Cardiac muscle cell (in vitro differentiated cells and primary cell): ENCODE results near the gene GPR35. TPM values are rescaled to one million over a fixed set of nuclear protein-coding genes. Genes with fewer than 3 reads are reported as not detected.
"Not testable (repeated sequence)": the region's sequence is repeated elsewhere in the genome, so short reads cannot be mapped to it uniquely, and the experiment has no call there.

Source experiments
- DNase-seq, 2 donors: peaks; one replicate each; pipeline versions ENCODE4 v3.0.0 to v3.0.0-alpha.2; 2010 to 2017; ENCODE audit warnings: low read depth in 1 of 2, low spot score in 1 of 2
- H3K27ac ChIP-seq: fragments of 200-600 bp; sonication (generic); 2 replicates; pipeline ENCODE4 v1.5.1; 2016
- H3K27me3 ChIP-seq: fragments of 200-600 bp; sonication (generic); 2 replicates; pipeline ENCODE4 v1.6.0; 2016; ENCODE audit warnings: control low read depth
- H3K36me3 ChIP-seq: fragments of 200-600 bp; sonication (generic); 2 replicates; pipeline ENCODE4 v1.5.1; 2016; ENCODE audit warnings: control low read depth
- H3K4me1 ChIP-seq: fragments of 200-600 bp; sonication (generic); 2 replicates; pipeline ENCODE4 v1.8.1; 2017; ENCODE audit warnings: low read depth, mild to moderate bottlenecking, mixed run types
- H3K4me3 ChIP-seq: fragments of 200-600 bp; sonication (generic); 2 replicates; pipeline ENCODE4 v1.5.1; 2016; ENCODE audit warnings: mild to moderate bottlenecking
- H3K9me3 ChIP-seq: fragments of 200-600 bp; sonication (generic); 2 replicates; pipeline ENCODE4 v1.5.1; 2017; ENCODE audit warnings: low read depth, mild to moderate bottlenecking, control low read depth
- polyA plus RNA-seq: library from polyadenylated mRNA; unstranded; fragments of >200 nt; fragmentation: Nextera tagmentation; extraction: Ambion mirVana; gene quantifications from 2 replicates; pipeline ENCODE4 v1.2.1, GENCODE V29; 2016
- total RNA-seq: library from RNA; depleted of rRNA; stranded (reverse); fragments of >200 nt; gene quantifications from 2 replicates; pipeline ENCODE4 v1.2.3, GENCODE V29; 2016
- TF ChIP-seq, protein P1 (sequence below): IDR thresholded peaks from 2 replicates; pipeline ENCODE4 v1.5.1; 2012; ENCODE audit warnings: low read depth, mild to moderate bottlenecking, low read length

The GPR35 gene
- total and polyA plus RNA-seq, 2 experiments from 2014 or later = 0.40 to 5.1 TPM

- Histone ChIP-seq H3K36me3 (no peaks in the 10 kb centered on the region), H3K4me3 (no peak overlapping the region), H3K9me3 (no peaks in the 10 kb centered on the region), H3K4me1 (no peaks in the 10 kb centered on the region), H3K27ac (no peak overlapping the region), H3K27me3 (no peaks in the 10 kb centered on the region)
- DNase-seq = no peak
- TF ChIP-seq, protein P1, sequence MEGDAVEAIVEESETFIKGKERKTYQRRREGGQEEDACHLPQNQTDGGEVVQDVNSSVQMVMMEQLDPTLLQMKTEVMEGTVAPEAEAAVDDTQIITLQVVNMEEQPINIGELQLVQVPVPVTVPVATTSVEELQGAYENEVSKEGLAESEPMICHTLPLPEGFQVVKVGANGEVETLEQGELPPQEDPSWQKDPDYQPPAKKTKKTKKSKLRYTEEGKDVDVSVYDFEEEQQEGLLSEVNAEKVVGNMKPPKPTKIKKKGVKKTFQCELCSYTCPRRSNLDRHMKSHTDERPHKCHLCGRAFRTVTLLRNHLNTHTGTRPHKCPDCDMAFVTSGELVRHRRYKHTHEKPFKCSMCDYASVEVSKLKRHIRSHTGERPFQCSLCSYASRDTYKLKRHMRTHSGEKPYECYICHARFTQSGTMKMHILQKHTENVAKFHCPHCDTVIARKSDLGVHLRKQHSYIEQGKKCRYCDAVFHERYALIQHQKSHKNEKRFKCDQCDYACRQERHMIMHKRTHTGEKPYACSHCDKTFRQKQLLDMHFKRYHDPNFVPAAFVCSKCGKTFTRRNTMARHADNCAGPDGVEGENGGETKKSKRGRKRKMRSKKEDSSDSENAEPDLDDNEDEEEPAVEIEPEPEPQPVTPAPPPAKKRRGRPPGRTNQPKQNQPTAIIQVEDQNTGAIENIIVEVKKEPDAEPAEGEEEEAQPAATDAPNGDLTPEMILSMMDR = no peak
Observed at GRCh38 chr2:240615396-240615795, 9.9 kb upstream of the GPR35 start.

GRCh38 chr2:240615820-240616547, 9.3 kb upstream of the GPR35 start:
- no peak overlapping the region for H3K27ac ChIP-seq
- no peak overlapping the region for H3K4me3 ChIP-seq
- H3K27me3 ChIP-seq = no peaks in the 10 kb centered on the region
- peak in 1 of 2 donors; percentile 15 for DNase-seq
- H3K36me3 ChIP-seq = no peaks in the 10 kb centered on the region
- H3K4me1 ChIP-seq = no peaks in the 10 kb centered on the region
- H3K9me3 ChIP-seq = no peaks in the 10 kb centered on the region
- TF ChIP-seq, protein P1 = no peak

- not testable (repeated sequence) for H3K9me3 ChIP-seq, H3K4me1 ChIP-seq, H3K4me3 ChIP-seq, H3K27ac ChIP-seq, DNase-seq, H3K27me3 ChIP-seq, H3K36me3 ChIP-seq
Observed at GRCh38 chr2:240616860-240617666, 8.2 kb upstream of the GPR35 start.

GRCh38 chr2:240618776-240619175, 6.5 kb upstream of the GPR35 start:
- Histone ChIP-seq H3K27me3 (no peaks in the 10 kb centered on the region), H3K4me3 (no peak overlapping the region), H3K36me3 (no peaks in the 10 kb centered on the region), H3K9me3 (no peaks in the 10 kb centered on the region), H3K4me1 (no peaks in the 10 kb centered on the region), H3K27ac (no peak overlapping the region)
- no peak for DNase-seq
- TF ChIP-seq, protein P1 = no peak

DNA sequence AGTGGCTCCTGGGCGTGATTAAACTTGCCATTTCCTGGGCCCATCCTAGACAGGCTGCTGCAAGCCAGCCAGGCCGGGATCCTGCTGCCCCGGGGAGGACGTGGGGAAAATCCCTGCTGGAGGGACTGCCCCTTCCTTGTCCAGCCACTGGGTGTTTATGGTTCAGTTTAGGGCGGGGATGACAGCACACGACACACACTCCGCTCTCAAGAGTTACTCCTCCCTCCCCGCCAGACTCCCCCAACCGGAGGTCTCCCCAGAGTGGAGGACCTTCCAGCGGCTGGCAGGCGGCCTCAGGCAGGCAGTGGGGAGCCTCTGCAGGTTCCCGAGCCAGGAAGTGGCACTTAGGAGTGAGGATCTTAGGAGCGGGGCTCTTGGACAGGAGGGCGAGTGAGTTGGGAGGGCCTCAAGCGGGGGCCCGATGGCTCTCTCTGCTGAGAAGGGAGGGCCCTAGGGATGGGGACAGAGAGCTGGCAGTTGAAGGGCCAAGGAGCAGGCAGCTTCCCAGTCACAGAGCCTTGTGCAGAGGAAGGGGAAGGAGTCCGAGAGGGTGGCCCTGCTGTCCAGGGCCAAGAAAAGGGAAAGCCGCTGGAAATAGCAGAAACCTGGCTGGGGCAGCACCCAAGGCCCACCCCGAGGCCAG, 5.7 kb upstream of the GPR35 start:
- DNase-seq = no peak

More for the DNA sequence above, 5.7 kb upstream of the GPR35 start:
- Histone ChIP-seq H3K27me3 (no peaks in the 10 kb centered on the region), H3K4me1 (no peaks in the 10 kb centered on the region), H3K9me3 (no peaks in the 10 kb centered on the region), H3K27ac (no peak overlapping the region), H3K4me3 (no peak overlapping the region), H3K36me3 (no peaks in the 10 kb centered on the region)
- TF ChIP-seq, protein P1 = no peak
